PFSK-1 (cell line): Measurements from ENCODE around the gene MSX2.

Experiments
- POLR2AphosphoS5 ChIP-seq: IDR thresholded peaks from 2 replicates; pipeline ENCODE4 v1.6.1; 2012; ENCODE audit warnings: low read depth, mild to moderate bottlenecking, control low read depth, low read length, moderate library complexity
- REST ChIP-seq, 2 experiments: IDR thresholded peaks; 2 replicates each; pipeline versions ENCODE4 v1.6.1 to v1.8.0; 2011 to 2012; ENCODE audit warnings: low read depth in 2 of 2, low read length in 2 of 2, control low read depth in 1 of 2, inconsistent platforms in 1 of 2, mild to moderate bottlenecking in 1 of 2, moderate library complexity in 1 of 2; ENCODE audit not compliant: insufficient read depth in 1 of 2
- TAF1 ChIP-seq: IDR thresholded peaks from 2 replicates; pipeline ENCODE4 v1.6.1; 2012; ENCODE audit warnings: low read length, control low read depth, borderline replicate concordance; ENCODE audit not compliant: insufficient read depth

GRCh38 chr5:174720612-174721529 lies 3.5 kb upstream of the MSX2 start:
- TF ChIP-seq REST (IDR thresholded peaks at IDR 0.05; ENCODE audit: insufficient read depth in 1 of 2, low read depth in 2 of 2, low read length in 2 of 2) (no peak), POLR2AphosphoS5 (no peak), TAF1 (no peak)
